Endodermal cell (in vitro differentiated cells): ENCODE results near the gene AURKA. TPM values are rescaled to one million over a fixed set of nuclear protein-coding genes. Genes with fewer than 3 reads are reported as not detected.
A peak's percentile ranks its signal among the peaks of the same experiment; 100 is the strongest.

Experiments used
- DNase-seq: peaks from one replicate; pipeline ENCODE4 v3.0.0-alpha.2; 2017
- H3K27ac ChIP-seq: 2 replicates; pipeline ENCODE4 v1.5.1; 2013; ENCODE audit warnings: mild to moderate bottlenecking, low read depth, low read length, moderate library complexity
- H3K27me3 ChIP-seq: 2 replicates; pipeline ENCODE4 v1.6.1; 2013; ENCODE audit warnings: mild to moderate bottlenecking, low read length, moderate library complexity; ENCODE audit not compliant: insufficient read depth, control insufficient read depth, poor library complexity, severe bottlenecking
- H3K36me3 ChIP-seq: 2 replicates; pipeline ENCODE4 v1.7.0; 2013; ENCODE audit warnings: mild to moderate bottlenecking, low read length, moderate library complexity; ENCODE audit not compliant: control insufficient read depth, insufficient read depth
- H3K4me1 ChIP-seq: one replicate; pipeline ENCODE4 v1.7.0; 2013; ENCODE audit warnings: low read length; ENCODE audit not compliant: control insufficient read depth, insufficient read depth
- H3K4me3 ChIP-seq: 2 replicates; pipeline ENCODE4 v1.5.1; 2013; ENCODE audit warnings: mild to moderate bottlenecking, low read length, moderate library complexity
- H3K9ac ChIP-seq: 2 replicates; pipeline ENCODE4 v1.6.1; 2013; ENCODE audit warnings: mild to moderate bottlenecking, low read length, moderate library complexity; ENCODE audit not compliant: poor library complexity, severe bottlenecking; ENCODE audit errors: extremely low read depth
- H3K9me3 ChIP-seq: 2 replicates; pipeline ENCODE4 v1.6.1; 2013; ENCODE audit warnings: mild to moderate bottlenecking, low read length, moderate library complexity; ENCODE audit not compliant: control insufficient read depth
- H3K27ac Mint-ChIP-seq: 2 replicates; pipeline ENCODE4 v1.8.0; 2020; ENCODE audit warnings: mixed read lengths
- H3K27me3 Mint-ChIP-seq: 2 replicates; pipeline ENCODE4 v1.8.0; 2021; ENCODE audit warnings: mild to moderate bottlenecking, mixed read lengths; ENCODE audit not compliant: insufficient read depth
- H3K36me3 Mint-ChIP-seq: 2 replicates; pipeline ENCODE4 v1.8.0; 2020; ENCODE audit warnings: low read depth, mixed read lengths
- H3K4me1 Mint-ChIP-seq: 2 replicates; pipeline ENCODE4 v1.8.0; 2020; ENCODE audit warnings: mixed read lengths
- H3K4me3 Mint-ChIP-seq: 2 replicates; pipeline ENCODE4 v1.8.0; 2020; ENCODE audit warnings: mild to moderate bottlenecking, moderate library complexity, mixed read lengths
- H3K9me3 Mint-ChIP-seq: 2 replicates; pipeline ENCODE4 v1.8.0; 2020; ENCODE audit warnings: mild to moderate bottlenecking, mixed read lengths
- WGBS, 2 experiments: methylation state at CpG; one replicate each; pipeline versions ENCODE4 v1.1.5 to v1.1.7; 2013; ENCODE audit warnings: missing lambda C conversion rate in 2 of 2, mixed read lengths in 1 of 2; ENCODE audit not compliant: insufficient coverage in 1 of 2, insufficient read length in 1 of 2; 5-methylcytosine and 5-hydroxymethylcytosine counted together
- total RNA-seq, 2 donors: library from RNA; stranded (reverse); fragmentation: NEBNext Ultra II Directional in 1 of 2; extraction: Animal tissue kit (Norgen Biotek cat#: 25700) in 1 of 2; gene quantifications; 2 replicates in 1 of 2; 3 replicates in 1 of 2; pipeline ENCODE4 v1.2.1, GENCODE V29; 2021
- TF ChIP-seq, protein P1 (sequence below): fragments of 200-600 bp; sonication (generic); conservative IDR thresholded peaks from 2 replicates; pipeline ENCODE4 v1.5.0; 2021; ENCODE audit warnings: antibody characterized with exemption, mild to moderate bottlenecking

Gene AURKA
- total RNA-seq, 2 donors from 2014 or later: 56.3 to 85.9 TPM

DNA sequence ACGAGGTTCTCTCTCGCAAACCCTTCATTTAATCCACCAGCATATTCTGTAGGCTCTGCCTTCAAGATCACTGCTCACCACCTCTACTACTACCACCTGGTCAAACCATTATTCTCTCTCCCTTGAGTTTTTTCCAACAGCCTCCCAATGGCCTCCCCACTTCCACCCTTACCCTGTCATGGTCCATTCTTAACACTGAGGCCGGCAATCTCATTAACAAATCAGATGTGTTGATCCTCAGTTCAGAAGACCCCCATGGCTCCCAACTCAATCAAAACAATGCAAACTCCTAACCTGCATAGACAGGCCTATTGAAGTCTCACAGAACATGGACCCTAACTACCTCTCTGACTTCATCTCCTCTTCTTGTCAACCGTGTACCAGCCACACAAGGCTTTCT lies 2.2 kb downstream of the AURKA start:
- Histone ChIP-seq H3K4me1 (peaks cover 4% of the 10 kb centered on the region), H3K9ac (no peak overlapping the region), H3K27ac (no peak overlapping the region), H3K4me3 (peak overlapping the region; percentile 98), H3K27me3 (no peaks in the 10 kb centered on the region), H3K36me3 (peaks cover 51% of the 10 kb centered on the region), H3K9me3 (no peaks in the 10 kb centered on the region)
- 92 to 99% methylated on average over 4 of the region's 4 CpGs for WGBS, 2 experiments
- Mint-ChIP-seq H3K27me3 (no peaks in the 10 kb centered on the region), H3K36me3 (peaks cover 44% of the 10 kb centered on the region), H3K27ac (peak overlapping the region; percentile 2), H3K9me3 (no peaks in the 10 kb centered on the region), H3K4me3 (no peak overlapping the region), H3K4me1 (peaks cover 22% of the 10 kb centered on the region)
- TF ChIP-seq, protein P1, sequence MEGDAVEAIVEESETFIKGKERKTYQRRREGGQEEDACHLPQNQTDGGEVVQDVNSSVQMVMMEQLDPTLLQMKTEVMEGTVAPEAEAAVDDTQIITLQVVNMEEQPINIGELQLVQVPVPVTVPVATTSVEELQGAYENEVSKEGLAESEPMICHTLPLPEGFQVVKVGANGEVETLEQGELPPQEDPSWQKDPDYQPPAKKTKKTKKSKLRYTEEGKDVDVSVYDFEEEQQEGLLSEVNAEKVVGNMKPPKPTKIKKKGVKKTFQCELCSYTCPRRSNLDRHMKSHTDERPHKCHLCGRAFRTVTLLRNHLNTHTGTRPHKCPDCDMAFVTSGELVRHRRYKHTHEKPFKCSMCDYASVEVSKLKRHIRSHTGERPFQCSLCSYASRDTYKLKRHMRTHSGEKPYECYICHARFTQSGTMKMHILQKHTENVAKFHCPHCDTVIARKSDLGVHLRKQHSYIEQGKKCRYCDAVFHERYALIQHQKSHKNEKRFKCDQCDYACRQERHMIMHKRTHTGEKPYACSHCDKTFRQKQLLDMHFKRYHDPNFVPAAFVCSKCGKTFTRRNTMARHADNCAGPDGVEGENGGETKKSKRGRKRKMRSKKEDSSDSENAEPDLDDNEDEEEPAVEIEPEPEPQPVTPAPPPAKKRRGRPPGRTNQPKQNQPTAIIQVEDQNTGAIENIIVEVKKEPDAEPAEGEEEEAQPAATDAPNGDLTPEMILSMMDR: no peak
- DNase-seq: no peak

DNA sequence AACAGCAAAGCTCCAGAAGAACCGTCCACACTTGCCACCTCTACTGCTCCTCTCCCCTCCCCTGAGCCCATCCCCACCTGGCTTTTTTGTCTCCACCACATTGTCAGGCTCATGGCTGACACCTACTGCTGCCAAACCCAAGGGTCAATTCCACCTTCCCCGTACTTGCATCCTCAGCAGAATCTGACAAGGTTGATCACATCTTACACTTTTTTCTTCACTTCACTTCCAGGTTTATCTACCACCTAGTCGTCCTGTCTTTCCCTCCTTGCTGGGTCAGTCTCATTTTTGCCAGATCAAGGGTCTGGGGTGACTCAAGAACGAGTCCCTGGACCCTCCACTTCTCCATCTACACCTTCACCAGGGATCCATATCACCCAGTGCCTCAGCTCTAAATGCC lies 3.1 kb downstream of the AURKA start:
- Mint-ChIP-seq H3K4me3 (no peak overlapping the region), H3K4me1 (peaks cover 22% of the 10 kb centered on the region), H3K36me3 (peaks cover 49% of the 10 kb centered on the region), H3K27me3 (no peaks in the 10 kb centered on the region), H3K27ac (no peak overlapping the region), H3K9me3 (no peaks in the 10 kb centered on the region)
- 74 to 87% methylated on average over 4 of the region's 4 CpGs for WGBS, 2 experiments
- TF ChIP-seq, protein P1: no peak
- peaks cover 60% of the 10 kb centered on the region for H3K36me3 ChIP-seq
- H3K27ac ChIP-seq: no peak overlapping the region
- DNase-seq: no peak
- peaks cover 4% of the 10 kb centered on the region for H3K4me1 ChIP-seq
- H3K4me3 ChIP-seq: no peak overlapping the region
- no peaks in the 10 kb centered on the region for H3K27me3 ChIP-seq
- H3K9ac ChIP-seq: no peak overlapping the region
- H3K9me3 ChIP-seq: no peaks in the 10 kb centered on the region

DNA sequence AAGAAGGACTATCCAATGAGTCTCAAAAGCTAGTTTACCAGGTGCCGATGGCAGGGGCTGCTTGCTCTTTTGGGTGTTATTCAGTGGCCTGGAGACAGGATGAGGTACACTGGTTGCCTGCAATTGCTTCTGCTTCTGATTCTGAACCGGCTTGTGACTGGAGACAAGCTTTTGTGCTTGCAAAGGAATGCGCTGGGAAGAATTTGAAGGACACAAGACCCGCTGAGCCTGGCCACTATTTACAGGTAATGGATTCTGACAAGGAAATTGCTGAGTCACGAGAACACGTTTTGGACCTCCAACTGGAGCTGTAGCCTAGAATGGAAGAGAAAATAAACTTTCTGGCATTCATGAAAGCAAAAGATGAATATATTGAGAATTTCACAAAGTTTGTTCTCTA lies 5.8 kb downstream of the AURKA start:
- Histone ChIP-seq H3K4me3 (no peak overlapping the region), H3K9me3 (no peaks in the 10 kb centered on the region), H3K36me3 (peaks cover 85% of the 10 kb centered on the region), H3K9ac (no peak overlapping the region), H3K27ac (no peak overlapping the region), H3K27me3 (no peaks in the 10 kb centered on the region), H3K4me1 (peaks cover 4% of the 10 kb centered on the region)
- Mint-ChIP-seq H3K27ac (no peak overlapping the region), H3K4me1 (peaks cover 22% of the 10 kb centered on the region), H3K9me3 (no peaks in the 10 kb centered on the region), H3K27me3 (no peaks in the 10 kb centered on the region), H3K4me3 (no peak overlapping the region), H3K36me3 (peaks cover 72% of the 10 kb centered on the region)
- DNase-seq: no peak
- WGBS, 2 experiments: 93 to 96% methylated on average over 6 of the region's 6 CpGs
- TF ChIP-seq, protein P1: no peak
